ENCODE data around the gene DDC. TPM values are rescaled to one million over a fixed set of nuclear protein-coding genes. Genes with fewer than 3 reads are reported as not detected.

The DDC gene
- total RNA-seq, 5 donors from 2014 or later (not counting 1 experiment from before 2014, with no cell fraction given): not detected

- Mint-ChIP-seq H3K27ac (no peak overlapping the region), H3K36me3 (peaks cover 8% of the 10 kb centered on the region), H3K9me3 (no peaks in the 10 kb centered on the region), H3K4me3 (no peak overlapping the region), H3K27me3 (peaks cover 3 to 8% of the 10 kb centered on the region in 2 donors), H3K4me1 (peaks cover 11 to 16% (median 12%) of the 10 kb centered on the region in 3 donors)
- ChIA-PET POLR2A (interaction anchor here in 1 of 2 donors (0.6 kb wide), 1 partner anchor 387 kb away, joined by 3 read pairs; no protein-coding TSS in a partner anchor), CTCF (interaction anchor here in 1 of 2 donors (0.6 kb wide), 1 partner anchor 55 kb away, joined by 3 read pairs; no protein-coding TSS in a partner anchor)
- 100% methylated on average over 4 of the region's 13 CpGs for WGBS (ENCODE audit: insufficient coverage)
- Histone ChIP-seq H3K27me3 (replicated peaks in 1 of 2; ENCODE audit: control insufficient read depth in 2 of 2, extremely low read depth in 1 of 2, insufficient read depth in 2 of 2, low read length in 1 of 2) (peaks cover 0 to 7% of the 10 kb centered on the region in 2 experiments), H3K4me3 (ENCODE audit: control insufficient read depth in 1 of 2, extremely low read depth in 1 of 2, low read length in 1 of 2) (no peak overlapping the region), H3K27ac (ENCODE audit: low read length) (no peak overlapping the region), H3K9me3 (no peaks in the 10 kb centered on the region), H3K4me1 (ENCODE audit: control insufficient read depth in 1 of 2, extremely low read depth in 1 of 2, insufficient read depth in 2 of 2, low read length in 2 of 2) (peaks cover 0 to 8% of the 10 kb centered on the region in 2 experiments), H3K36me3 (ENCODE audit: control insufficient read depth in 2 of 2, extremely low read depth in 1 of 2, insufficient read depth in 1 of 2, low read length in 1 of 2) (no peaks in the 10 kb centered on the region)
- no peak for DNase-seq
- no peak for ATAC-seq (replicated peaks in 1 of 4)
Measured at GRCh38 chr7:50590535-50590934, 25.3 kb upstream of the DDC start.

- no peak overlapping the region for H3K27ac Mint-ChIP-seq
- Histone ChIP-seq H3K27ac (ENCODE audit: low read length) (no peak overlapping the region), H3K4me3 (ENCODE audit: control insufficient read depth in 1 of 2, extremely low read depth in 1 of 2, low read length in 1 of 2) (no peak overlapping the region), H3K36me3 (ENCODE audit: control insufficient read depth in 2 of 2, extremely low read depth in 1 of 2, insufficient read depth in 1 of 2, low read length in 1 of 2) (no peaks in the 10 kb centered on the region), H3K4me1 (ENCODE audit: control insufficient read depth in 1 of 2, extremely low read depth in 1 of 2, insufficient read depth in 2 of 2, low read length in 2 of 2) (peaks cover 0 to 4% of the 10 kb centered on the region in 2 experiments), H3K27me3 (replicated peaks in 1 of 2; ENCODE audit: control insufficient read depth in 2 of 2, extremely low read depth in 1 of 2, insufficient read depth in 2 of 2, low read length in 1 of 2) (peaks cover 0 to 9% of the 10 kb centered on the region in 2 experiments), H3K9me3 (no peaks in the 10 kb centered on the region)
- no peak overlapping the region for H3K4me3 Mint-ChIP-seq
- CTCF ChIA-PET: no interaction called here
- peaks cover 8% of the 10 kb centered on the region for H3K36me3 Mint-ChIP-seq
- H3K27me3 Mint-ChIP-seq: peaks cover 3 to 8% of the 10 kb centered on the region in 2 donors
- ATAC-seq (replicated peaks in 1 of 4): no peak
- POLR2A ChIA-PET: no interaction called here
- H3K4me1 Mint-ChIP-seq: peaks cover 2 to 4% (median 4%) of the 10 kb centered on the region in 3 donors
- WGBS (ENCODE audit: insufficient coverage): 54% methylated on average over 2 of the region's 2 CpGs
- no peaks in the 10 kb centered on the region for H3K9me3 Mint-ChIP-seq
- no peak for DNase-seq
Measured at GRCh38 chr7:50589364-50589763, 24.2 kb upstream of the DDC start.

GRCh38 chr7:50588937-50589336 lies 23.7 kb upstream of the DDC start:
- peaks cover 3 to 8% of the 10 kb centered on the region in 2 donors for H3K27me3 Mint-ChIP-seq
- H3K9me3 Mint-ChIP-seq: peaks cover under 1 to 2% (median 2%) of the 10 kb centered on the region in 3 donors
- H3K9me3 ChIP-seq: no peaks in the 10 kb centered on the region
- POLR2A ChIA-PET: no interaction called here
- ATAC-seq (replicated peaks in 1 of 4) (no peak), DNase-seq (no peak)
- no peak overlapping the region for H3K27ac ChIP-seq (ENCODE audit: low read length)
- no peak overlapping the region for H3K4me3 Mint-ChIP-seq
- peaks cover 0 to under 1% of the 10 kb centered on the region in 2 experiments for H3K4me1 ChIP-seq (ENCODE audit: control insufficient read depth in 1 of 2, extremely low read depth in 1 of 2, insufficient read depth in 2 of 2, low read length in 2 of 2)
- CTCF ChIA-PET: no interaction called here
- H3K4me1 Mint-ChIP-seq: peaks cover 0 to under 1% (median under 1%) of the 10 kb centered on the region in 3 donors
- no peaks in the 10 kb centered on the region for H3K36me3 ChIP-seq (ENCODE audit: control insufficient read depth in 2 of 2, extremely low read depth in 1 of 2, insufficient read depth in 1 of 2, low read length in 1 of 2)
- H3K27me3 ChIP-seq (replicated peaks in 1 of 2; ENCODE audit: control insufficient read depth in 2 of 2, extremely low read depth in 1 of 2, insufficient read depth in 2 of 2, low read length in 1 of 2): peaks cover 0 to 12% of the 10 kb centered on the region in 2 experiments
- 83% methylated on average over 8 of the region's 8 CpGs for WGBS (ENCODE audit: insufficient coverage)
- H3K4me3 ChIP-seq (ENCODE audit: control insufficient read depth in 1 of 2, extremely low read depth in 1 of 2, low read length in 1 of 2): no peak overlapping the region
- H3K27ac Mint-ChIP-seq: no peak overlapping the region
- H3K36me3 Mint-ChIP-seq: peaks cover 8% of the 10 kb centered on the region

- Mint-ChIP-seq H3K4me1 (no peaks in the 10 kb centered on the region), H3K27ac (no peak overlapping the region), H3K27me3 (peaks cover 3 to 8% of the 10 kb centered on the region in 2 donors), H3K36me3 (peaks cover 7% of the 10 kb centered on the region), H3K4me3 (no peak overlapping the region), H3K9me3 (peaks cover 6 to 14% (median 12%) of the 10 kb centered on the region in 3 donors)
- ATAC-seq (replicated peaks in 1 of 4) (no peak), DNase-seq (no peak)
- Histone ChIP-seq H3K36me3 (ENCODE audit: control insufficient read depth in 2 of 2, extremely low read depth in 1 of 2, insufficient read depth in 1 of 2, low read length in 1 of 2) (no peaks in the 10 kb centered on the region), H3K9me3 (no peaks in the 10 kb centered on the region), H3K27ac (ENCODE audit: low read length) (no peak overlapping the region), H3K27me3 (replicated peaks in 1 of 2; ENCODE audit: control insufficient read depth in 2 of 2, extremely low read depth in 1 of 2, insufficient read depth in 2 of 2, low read length in 1 of 2) (peaks cover 0 to 12% of the 10 kb centered on the region in 2 experiments), H3K4me1 (ENCODE audit: control insufficient read depth in 1 of 2, extremely low read depth in 1 of 2, insufficient read depth in 2 of 2, low read length in 2 of 2) (no peaks in the 10 kb centered on the region), H3K4me3 (ENCODE audit: control insufficient read depth in 1 of 2, extremely low read depth in 1 of 2, low read length in 1 of 2) (no peak overlapping the region)
- WGBS (ENCODE audit: insufficient coverage): 96% methylated on average over 3 of the region's 6 CpGs
- ChIA-PET CTCF (no interaction called here), POLR2A (no interaction called here)
Measured at GRCh38 chr7:50587737-50588136, 22.5 kb upstream of the DDC start.

- Histone ChIP-seq H3K9me3 (no peaks in the 10 kb centered on the region), H3K4me1 (ENCODE audit: control insufficient read depth in 1 of 2, extremely low read depth in 1 of 2, insufficient read depth in 2 of 2, low read length in 2 of 2) (no peaks in the 10 kb centered on the region), H3K27ac (ENCODE audit: low read length) (no peak overlapping the region), H3K4me3 (ENCODE audit: control insufficient read depth in 1 of 2, extremely low read depth in 1 of 2, low read length in 1 of 2) (no peak overlapping the region), H3K36me3 (ENCODE audit: control insufficient read depth in 2 of 2, extremely low read depth in 1 of 2, insufficient read depth in 1 of 2, low read length in 1 of 2) (no peaks in the 10 kb centered on the region), H3K27me3 (replicated peaks in 1 of 2; ENCODE audit: control insufficient read depth in 2 of 2, extremely low read depth in 1 of 2, insufficient read depth in 2 of 2, low read length in 1 of 2) (peaks cover 0 to 7% of the 10 kb centered on the region in 2 experiments)
- Mint-ChIP-seq H3K4me1 (no peaks in the 10 kb centered on the region), H3K36me3 (no peaks in the 10 kb centered on the region), H3K27me3 (peaks cover 12 to 14% of the 10 kb centered on the region in 2 donors), H3K4me3 (no peak overlapping the region), H3K9me3 (peaks cover 6 to 21% (median 19%) of the 10 kb centered on the region in 3 donors), H3K27ac (no peak overlapping the region)
- ATAC-seq (replicated peaks in 1 of 4) (no peak), DNase-seq (no peak)
- ChIA-PET CTCF (interaction anchor here in 1 of 2 donors (0.6 kb wide), 1 partner anchor 403 kb away, joined by 3 read pairs; no protein-coding TSS in a partner anchor), POLR2A (no interaction called here)
- 58% methylated on average over 4 of the region's 5 CpGs for WGBS (ENCODE audit: insufficient coverage)
Measured at GRCh38 chr7:50584793-50585408, 19.7 kb upstream of the DDC start.

GRCh38 chr7:50584386-50584785 lies 19.2 kb upstream of the DDC start:
- Histone ChIP-seq H3K27ac (ENCODE audit: low read length) (no peak overlapping the region), H3K4me1 (ENCODE audit: control insufficient read depth in 1 of 2, extremely low read depth in 1 of 2, insufficient read depth in 2 of 2, low read length in 2 of 2) (no peaks in the 10 kb centered on the region), H3K27me3 (replicated peaks in 1 of 2; ENCODE audit: control insufficient read depth in 2 of 2, extremely low read depth in 1 of 2, insufficient read depth in 2 of 2, low read length in 1 of 2) (peaks cover 0 to 7% of the 10 kb centered on the region in 2 experiments), H3K4me3 (ENCODE audit: control insufficient read depth in 1 of 2, extremely low read depth in 1 of 2, low read length in 1 of 2) (no peak overlapping the region), H3K36me3 (ENCODE audit: control insufficient read depth in 2 of 2, extremely low read depth in 1 of 2, insufficient read depth in 1 of 2, low read length in 1 of 2) (no peaks in the 10 kb centered on the region), H3K9me3 (no peaks in the 10 kb centered on the region)
- peaks cover 6 to 21% (median 19%) of the 10 kb centered on the region in 3 donors for H3K9me3 Mint-ChIP-seq
- ChIA-PET CTCF (interaction anchor here in 1 of 2 donors (0.6 kb wide), 1 partner anchor 403 kb away, joined by 3 read pairs; no protein-coding TSS in a partner anchor), POLR2A (no interaction called here)
- no peaks in the 10 kb centered on the region for H3K4me1 Mint-ChIP-seq
- no peak overlapping the region for H3K4me3 Mint-ChIP-seq
- H3K27ac Mint-ChIP-seq: no peak overlapping the region
- H3K27me3 Mint-ChIP-seq: peaks cover 10 to 16% of the 10 kb centered on the region in 2 donors
- H3K36me3 Mint-ChIP-seq: no peaks in the 10 kb centered on the region
- no peak for ATAC-seq (replicated peaks in 1 of 4)
- DNase-seq: no peak
- WGBS (ENCODE audit: insufficient coverage): 48% methylated on average over 2 of the region's 4 CpGs

All from T-cell (primary cell).